Fibroblast of upper back skin (primary cell): Measurements from ENCODE around the gene FXYD5.

Experiments used
- DNase-seq: peaks from one replicate; pipeline ENCODE4 v3.0.0-alpha.2; 2013

FXYD5 gene

GRCh38 chr19:35216833-35217648 lies 62.5 kb downstream of the FXYD5 start:
- DNase-seq = no peak

- no peak for DNase-seq
These were observed 63.1 kb downstream of the FXYD5 start for GRCh38 chr19:35217649-35217990.

GRCh38 chr19:35219008-35219407 lies 64.5 kb downstream of the FXYD5 start:
- no peak for DNase-seq
